Ishikawa (cell line): Measurements from ENCODE around the gene DNMT3B.

ENCODE experiments used
- EP300 ChIP-seq: IDR thresholded peaks from 2 replicates; pipeline ENCODE4 v1.6.1; 2012; ENCODE audit warnings: borderline replicate concordance
- FOXM1 ChIP-seq: IDR thresholded peaks from 2 replicates; pipeline ENCODE4 v1.6.1; 2012; ENCODE audit warnings: low read depth, borderline replicate concordance
- TCF12 ChIP-seq: IDR thresholded peaks from 2 replicates; pipeline ENCODE4 v1.6.1; 2012; ENCODE audit warnings: low read depth
- TF ChIP-seq, protein P1 (sequence below): IDR thresholded peaks from 2 replicates; pipeline ENCODE4 v1.6.1; 2012

DNA sequence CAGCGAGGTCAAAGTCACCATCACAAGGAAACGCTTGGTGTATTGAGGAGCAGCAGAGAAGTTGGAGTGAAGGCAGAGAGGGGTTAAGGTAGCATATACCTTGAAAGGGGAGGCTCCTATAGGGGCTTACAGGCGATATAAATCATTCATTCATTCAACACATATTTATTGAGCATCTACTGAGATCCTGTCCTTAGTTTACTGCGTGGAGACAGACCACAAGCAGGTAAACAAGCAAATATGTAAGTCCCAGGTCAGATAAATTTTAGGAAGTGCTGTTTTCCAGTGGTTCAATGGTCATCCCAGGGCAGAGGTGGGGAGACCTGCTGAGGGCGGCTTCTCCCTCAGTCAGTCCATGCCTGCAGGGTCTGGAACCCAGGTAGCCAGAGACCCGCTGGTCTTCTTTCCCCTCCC, 761 bp upstream of the DNMT3B start:
- TF ChIP-seq FOXM1 (no peak), TCF12 (no peak), EP300 (no peak)
- TF ChIP-seq, protein P1, sequence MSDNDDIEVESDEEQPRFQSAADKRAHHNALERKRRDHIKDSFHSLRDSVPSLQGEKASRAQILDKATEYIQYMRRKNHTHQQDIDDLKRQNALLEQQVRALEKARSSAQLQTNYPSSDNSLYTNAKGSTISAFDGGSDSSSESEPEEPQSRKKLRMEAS = no peak
